SW480 (cell line): Measurements from ENCODE around the gene FOXN3.
A peak's percentile ranks its signal among the peaks of the same experiment; 100 is the strongest.

ENCODE experiments used
- DNase-seq: peaks from one replicate; pipeline ENCODE4 v3.0.0-alpha.2; 2016; ENCODE audit warnings: low spot score

FOXN3 gene

DNA sequence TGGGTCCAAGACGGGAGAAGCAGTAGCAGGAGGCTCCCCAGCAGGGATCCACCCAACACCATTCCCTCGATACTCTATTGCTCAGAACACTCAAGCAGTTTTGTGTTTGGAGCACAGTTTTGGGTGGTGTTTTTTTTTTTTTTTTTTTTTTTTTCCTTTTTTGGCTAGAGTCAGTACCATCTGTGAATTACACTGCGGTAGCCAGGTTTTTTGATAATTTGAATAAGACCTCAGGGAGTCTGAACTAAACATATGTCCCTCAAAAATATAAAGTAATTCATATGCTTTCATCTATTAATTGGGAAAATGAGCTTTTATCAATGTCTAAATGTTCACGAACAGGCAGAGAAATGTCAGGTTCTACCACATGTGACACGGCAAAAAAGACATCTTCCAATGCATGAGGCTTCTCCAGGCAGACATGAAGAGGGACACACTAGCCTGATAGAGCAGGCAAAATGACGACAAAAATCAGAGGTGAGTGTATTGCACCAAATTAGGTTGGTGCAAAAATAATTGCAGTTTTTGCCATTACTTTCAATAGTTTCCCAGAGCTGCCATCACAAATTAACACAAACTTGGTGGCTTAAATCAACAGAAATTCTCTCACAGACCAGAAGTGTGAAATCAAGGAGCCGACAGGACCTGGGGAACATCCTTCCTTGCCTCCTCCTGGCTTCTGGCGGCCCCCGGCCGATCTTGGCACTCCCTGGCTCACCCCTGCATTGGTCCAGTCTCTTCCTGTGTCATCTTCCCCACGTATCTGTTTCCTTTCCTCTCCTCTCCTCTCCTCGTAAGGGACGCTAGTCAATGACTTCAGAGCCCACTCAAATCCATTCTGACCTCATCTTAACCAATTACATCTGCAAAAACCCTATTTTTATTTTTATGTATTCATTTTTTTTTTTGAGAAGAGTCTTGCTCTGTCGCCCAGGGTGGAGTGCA lies 33.9 kb downstream of the FOXN3 start:
- no peak for DNase-seq

- DNase-seq, result no peak
Measured at GRCh38 chr14:89382487-89382886, 34.5 kb downstream of the FOXN3 start.

GRCh38 chr14:89379891-89380820 lies 36.9 kb downstream of the FOXN3 start:
- DNase-seq, result no peak

- no peak for DNase-seq
Measured at GRCh38 chr14:89379006-89379405, 38.0 kb downstream of the FOXN3 start.

GRCh38 chr14:89378119-89378518 lies 38.9 kb downstream of the FOXN3 start:
- DNase-seq, result no peak

DNA sequence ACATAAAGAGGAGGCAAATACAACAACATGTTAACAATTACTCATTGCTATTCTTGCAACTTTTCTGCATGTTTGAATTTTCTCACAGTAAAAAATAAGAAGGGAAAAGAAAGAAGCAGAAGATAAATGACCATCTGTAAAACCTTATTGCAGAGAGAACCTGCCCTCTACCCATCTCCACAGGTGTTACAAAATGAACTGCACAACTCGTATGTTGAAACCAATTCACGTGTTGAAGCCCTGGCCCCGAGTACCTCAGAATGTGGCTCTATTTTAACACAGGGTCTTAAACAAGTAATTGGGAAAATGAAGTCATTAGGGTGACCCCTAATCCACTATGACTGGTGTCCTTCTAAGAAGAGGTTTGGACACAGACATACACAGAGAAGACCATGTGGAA lies 39.5 kb downstream of the FOXN3 start:
- DNase-seq, result no peak

DNA sequence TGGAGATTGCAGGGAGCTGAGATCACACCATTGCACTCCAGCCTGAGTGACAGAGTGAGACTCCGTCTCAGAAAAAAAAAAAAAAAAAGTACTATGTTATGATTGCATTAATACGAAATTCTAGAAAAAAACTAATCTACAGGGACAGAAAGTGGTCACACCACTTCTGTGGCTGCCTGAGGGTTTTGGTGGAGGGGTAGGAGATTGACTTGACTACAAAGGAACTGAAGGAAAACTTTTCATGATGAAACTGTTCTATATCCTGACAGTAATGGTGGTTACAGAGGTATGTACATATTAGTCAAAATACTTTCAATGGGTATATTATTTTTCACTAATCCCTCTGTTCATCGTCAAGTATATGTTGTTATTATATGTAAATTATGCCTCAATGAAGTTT lies 42.1 kb downstream of the FOXN3 start:
- DNase-seq, result no peak

DNA sequence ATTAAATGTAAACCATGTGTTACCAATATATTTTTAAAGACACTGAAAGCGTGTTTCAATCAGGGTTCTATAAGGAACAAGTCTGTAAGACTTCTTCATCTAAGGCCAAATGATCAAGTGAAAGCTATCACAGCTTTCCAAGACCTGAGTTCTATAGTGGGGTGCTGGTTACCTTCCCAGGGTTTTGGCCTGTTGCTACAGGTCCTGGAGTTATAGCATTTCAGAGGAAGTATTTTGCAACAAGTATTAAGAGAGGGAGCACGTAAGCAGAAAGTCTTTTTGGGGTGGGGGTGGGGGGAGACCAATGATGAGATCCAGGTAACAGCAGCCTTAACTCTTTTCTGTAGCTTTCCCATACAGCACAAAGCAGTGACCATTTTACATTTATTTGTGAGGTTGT lies 43.8 kb downstream of the FOXN3 start:
- DNase-seq, result no peak

GRCh38 chr14:89372512-89372883 lies 44.5 kb downstream of the FOXN3 start:
- DNase-seq, result no peak

DNA sequence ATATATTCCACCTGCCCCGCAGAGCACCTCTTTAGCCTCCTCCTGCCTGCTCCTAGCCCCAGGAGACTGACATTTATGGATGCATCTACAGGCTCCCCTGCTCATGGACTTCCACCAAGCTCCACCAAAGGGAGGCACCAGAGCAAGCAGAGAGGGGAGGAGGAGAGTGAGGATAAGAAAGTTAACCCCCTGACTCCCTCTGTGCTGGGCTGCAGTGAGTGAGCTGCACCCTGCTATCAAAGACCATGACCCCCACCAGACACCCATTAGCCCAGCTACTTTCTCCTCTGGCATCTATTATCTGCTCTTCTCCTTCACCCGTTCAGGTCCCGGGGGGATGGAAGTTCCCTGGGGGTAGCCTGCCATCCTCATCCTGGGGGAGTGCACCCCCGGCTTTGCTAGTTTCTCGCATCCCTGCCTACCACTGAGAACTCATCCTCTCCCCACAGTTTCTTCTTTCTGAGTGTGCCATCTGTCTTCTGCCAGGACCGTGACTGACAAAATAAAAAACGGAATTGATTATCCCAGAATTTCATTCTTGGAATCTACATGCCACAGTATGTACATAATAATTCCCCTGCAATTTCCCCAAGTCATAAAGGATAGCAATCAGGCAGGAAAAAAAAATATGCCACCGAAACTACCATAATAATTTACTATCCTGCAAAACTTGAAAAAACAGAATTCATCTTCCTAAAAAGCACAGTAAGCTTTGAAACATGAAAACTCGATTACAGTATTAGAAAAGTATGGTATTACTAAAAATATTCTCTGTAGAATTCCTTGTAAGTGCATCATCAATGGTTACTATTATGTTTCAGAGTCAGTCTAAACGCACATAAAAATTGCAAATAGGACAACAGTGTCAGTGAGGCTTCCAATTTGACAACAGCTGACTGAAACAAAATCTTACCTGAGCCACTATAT lies 45.2 kb downstream of the FOXN3 start:
- no peak for DNase-seq

GRCh38 chr14:89370781-89371180 lies 46.3 kb downstream of the FOXN3 start:
- no peak for DNase-seq

DNA sequence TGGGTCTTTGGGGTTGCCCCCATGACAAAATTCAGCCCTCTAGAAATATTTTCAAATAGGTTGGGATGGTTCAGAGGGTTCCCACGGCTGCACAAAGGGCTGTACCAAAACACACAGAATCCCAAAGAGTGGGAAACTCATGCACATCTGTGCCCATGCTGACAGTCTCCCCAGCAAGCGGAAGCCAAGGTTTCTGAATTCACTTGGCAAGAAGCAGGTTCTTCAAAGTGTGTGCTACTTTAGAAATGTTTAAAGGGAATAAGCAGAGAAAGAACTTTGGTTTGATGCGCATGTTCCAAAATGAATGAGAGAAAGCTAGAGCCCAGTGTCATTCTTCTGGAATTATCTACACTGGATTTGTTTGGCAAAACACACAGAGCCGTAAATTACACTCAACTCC lies 46.7 kb downstream of the FOXN3 start:
- no peak for DNase-seq

GRCh38 chr14:89369656-89370055 lies 47.4 kb downstream of the FOXN3 start:
- no peak for DNase-seq

GRCh38 chr14:89368490-89369477 lies 48.2 kb downstream of the FOXN3 start:
- DNase-seq, result no peak

GRCh38 chr14:89367779-89368120 lies 49.3 kb downstream of the FOXN3 start:
- peak; percentile 42 for DNase-seq

DNA sequence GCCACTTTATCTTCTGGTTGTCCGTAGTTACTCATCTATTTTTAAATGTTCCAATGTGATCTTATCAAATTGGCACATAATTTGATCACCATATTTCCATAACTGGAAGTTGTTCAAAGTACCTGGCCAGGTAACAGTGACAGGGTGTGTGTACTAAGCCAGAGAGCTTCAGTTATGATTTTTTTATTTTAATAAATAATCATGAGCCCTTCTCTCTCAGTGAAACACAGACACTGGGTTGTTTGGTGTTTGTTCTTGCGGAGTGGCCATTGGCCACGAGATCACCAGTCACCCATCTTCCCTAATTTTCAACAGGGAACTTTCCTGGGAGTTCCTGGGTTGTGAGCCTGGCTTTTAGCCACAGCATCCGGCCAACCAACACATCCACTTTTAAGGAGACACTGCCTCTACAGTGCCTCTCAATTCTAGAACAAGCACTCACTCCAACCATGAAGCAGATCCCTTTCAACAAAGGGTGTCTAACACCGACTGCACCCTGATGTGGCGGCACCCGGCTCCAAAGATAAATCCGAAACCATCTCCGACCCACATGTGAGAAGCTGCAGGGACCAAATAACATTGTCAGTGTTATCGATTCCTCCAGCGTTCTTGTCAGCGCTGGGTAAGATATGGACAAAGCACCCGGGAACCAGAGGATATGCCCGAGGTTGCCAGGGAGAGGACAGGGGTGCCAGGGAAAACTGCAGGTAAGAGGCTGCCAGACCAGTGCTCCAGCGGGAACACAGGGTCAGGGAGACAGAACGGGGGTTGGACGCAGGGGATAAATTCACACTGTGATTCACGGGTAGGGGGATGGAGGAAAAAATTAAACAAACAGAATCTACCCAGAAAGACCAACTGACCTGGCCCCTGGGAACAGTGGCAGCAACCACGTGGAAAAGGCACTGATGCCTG lies 49.9 kb downstream of the FOXN3 start:
- no peak for DNase-seq

DNA sequence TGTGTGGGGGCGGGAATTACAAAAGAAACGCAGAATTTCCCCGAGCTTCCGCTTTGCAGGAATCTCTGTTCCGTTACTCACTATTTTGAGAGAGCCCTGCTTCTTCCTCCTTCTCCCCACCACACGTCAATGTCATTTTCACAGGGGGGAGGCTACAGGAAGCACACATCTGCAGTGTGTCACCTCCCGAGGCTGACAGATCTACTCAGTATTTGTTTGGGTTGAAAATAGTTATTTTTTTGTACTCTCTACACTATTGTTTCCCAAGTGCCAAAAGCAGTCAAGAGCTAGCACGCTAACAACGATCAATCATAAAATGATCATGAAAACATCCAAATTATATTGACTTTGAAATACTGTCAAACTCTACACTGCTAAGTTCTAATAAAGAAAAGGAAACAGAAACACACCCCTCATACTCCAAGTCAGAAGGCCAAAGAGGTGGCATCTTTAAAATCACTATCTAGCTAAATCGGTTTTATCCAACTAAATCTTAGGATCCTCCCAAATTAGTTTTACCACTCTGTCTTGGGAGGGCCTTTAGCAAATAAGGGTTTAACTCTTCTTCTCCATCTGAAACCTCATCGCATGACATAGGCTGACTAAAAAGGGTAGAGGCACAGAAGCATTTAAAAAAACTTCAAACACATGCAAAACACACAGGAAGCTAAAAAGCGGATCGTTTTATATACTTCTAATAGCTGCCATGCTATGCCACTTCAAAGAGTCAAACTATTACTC lies 51.8 kb downstream of the FOXN3 start:
- DNase-seq, result peak; percentile 76

- no peak for DNase-seq
Measured at GRCh38 chr14:89364316-89364715, 52.7 kb downstream of the FOXN3 start.

GRCh38 chr14:89360277-89360676 lies 56.8 kb downstream of the FOXN3 start:
- DNase-seq, result no peak
